NCI-H1048 (cell line): Measurements from ENCODE around the gene GREB1.
A peak's percentile ranks its signal among the peaks of the same experiment; 100 is the strongest.

ENCODE experiments used
- DNase-seq: peaks from one replicate; lab custom pipeline; 2025; lab: John Stamatoyannopoulos, UW

GREB1 gene

DNA sequence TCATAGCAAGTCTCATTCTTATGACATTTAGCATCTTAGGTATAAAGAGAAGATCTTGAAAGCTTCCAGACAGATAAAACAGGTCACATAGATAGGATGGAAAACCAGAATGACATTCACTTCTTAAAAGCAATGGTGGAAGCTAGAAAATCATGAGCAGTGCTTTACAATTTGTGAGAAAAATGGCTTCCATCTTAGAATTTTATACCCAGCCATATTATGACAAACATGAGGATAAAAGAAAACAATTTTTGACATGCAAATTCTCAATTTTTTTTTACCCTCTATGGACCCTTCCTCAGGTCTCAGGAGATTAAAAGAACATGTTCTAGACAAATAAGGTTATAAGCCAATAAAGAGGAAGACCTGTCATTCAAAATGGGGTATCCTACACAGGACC lies 129.0 kb downstream of the GREB1 start:
- no peak for DNase-seq

DNA sequence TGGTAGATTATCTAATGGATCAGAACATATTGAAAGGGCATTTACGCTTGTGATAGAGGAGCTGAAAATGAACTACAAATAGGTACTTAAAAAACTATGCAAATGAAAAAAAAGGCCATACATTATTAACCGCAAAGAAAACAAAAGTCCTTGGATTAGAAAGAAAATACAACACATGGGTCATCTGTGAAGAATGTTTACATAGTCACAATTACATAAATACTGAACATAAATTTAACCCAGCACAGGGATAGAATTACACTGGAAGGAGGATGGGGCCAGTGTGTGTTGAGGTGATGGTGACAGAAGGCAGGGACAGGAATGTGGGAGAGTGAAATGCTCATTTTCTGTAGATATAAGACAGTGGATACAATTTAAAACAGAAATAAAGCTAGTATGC lies 129.6 kb downstream of the GREB1 start:
- no peak for DNase-seq

DNA sequence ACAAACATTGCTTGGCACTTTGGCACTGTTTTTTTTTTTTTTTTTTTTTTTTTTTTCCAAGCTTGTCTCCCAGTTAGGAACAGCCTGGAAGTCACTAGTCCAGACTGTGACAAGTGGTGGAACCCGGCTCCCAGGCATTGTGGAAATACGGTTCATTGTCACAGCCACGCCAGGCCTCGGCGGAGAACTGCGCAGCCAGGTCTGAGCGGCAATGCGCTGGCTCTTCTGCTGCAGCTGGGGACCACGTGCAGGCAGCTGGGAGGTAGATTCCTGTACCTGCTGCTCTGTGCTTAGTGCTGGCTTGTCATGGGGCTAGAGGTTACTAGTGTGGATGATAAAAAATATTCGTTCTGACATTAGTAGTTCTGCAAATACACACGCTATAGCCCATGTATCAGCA lies 131.2 kb downstream of the GREB1 start:
- DNase-seq, result no peak

DNA sequence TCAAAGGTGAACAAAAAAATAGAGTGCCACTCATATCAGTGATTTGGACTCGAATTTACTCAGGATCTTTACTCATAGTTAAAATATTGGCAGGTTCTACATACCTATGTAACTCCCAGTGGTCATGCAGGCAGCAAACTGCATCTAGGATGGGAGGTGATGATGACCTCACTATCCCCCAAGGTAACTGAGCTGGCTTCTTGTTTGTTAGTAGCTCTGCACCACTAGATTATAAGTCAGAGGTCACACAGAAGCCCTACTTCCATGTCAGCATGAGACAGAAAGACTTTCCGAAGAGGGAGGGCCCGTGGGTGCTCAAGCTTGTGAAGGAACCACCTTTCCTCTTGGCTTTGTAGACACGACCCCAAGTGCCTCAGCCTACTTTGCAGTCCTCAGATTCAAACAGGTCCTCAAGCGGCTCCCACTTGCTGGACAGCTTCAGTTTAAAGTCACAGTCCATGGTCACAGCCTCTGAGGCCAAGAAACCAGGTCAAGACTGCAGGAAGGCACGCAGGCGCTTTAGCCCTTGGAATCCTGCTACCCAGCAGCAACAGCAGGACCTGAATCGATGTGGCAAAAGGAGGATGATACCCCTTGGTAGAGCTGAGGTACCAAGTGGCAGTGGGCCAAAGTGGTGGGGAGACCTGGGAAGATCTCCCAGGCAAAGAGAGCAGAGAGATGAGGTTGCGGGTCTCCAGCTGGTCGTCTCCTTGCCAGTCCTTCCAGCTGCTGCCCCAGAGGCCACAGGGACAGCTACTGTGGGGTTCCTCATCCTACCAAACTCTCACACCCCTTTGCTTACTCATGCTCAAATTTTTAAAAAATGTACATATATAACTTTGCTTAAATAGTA lies 131.9 kb downstream of the GREB1 start:
- DNase-seq, result no peak

DNA sequence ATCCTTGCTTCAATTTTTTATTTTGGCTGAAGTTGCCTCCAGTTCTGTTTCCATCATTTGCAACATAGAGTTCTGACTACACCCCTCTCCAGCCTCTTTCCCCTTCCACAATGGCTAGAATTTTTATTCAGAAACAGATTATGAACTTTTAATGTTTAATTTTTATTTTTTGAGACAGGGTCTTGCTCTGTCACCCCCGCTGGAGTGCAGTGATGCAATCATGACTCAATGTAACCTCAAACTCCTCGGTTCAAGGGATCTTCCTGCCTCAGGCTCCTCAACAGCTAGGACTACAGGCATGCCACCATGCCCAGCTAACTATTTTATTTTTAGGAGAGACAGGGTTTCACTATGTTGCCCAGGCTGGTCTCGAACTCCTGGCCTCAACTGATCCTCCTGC lies 133.3 kb downstream of the GREB1 start:
- no peak for DNase-seq

DNA sequence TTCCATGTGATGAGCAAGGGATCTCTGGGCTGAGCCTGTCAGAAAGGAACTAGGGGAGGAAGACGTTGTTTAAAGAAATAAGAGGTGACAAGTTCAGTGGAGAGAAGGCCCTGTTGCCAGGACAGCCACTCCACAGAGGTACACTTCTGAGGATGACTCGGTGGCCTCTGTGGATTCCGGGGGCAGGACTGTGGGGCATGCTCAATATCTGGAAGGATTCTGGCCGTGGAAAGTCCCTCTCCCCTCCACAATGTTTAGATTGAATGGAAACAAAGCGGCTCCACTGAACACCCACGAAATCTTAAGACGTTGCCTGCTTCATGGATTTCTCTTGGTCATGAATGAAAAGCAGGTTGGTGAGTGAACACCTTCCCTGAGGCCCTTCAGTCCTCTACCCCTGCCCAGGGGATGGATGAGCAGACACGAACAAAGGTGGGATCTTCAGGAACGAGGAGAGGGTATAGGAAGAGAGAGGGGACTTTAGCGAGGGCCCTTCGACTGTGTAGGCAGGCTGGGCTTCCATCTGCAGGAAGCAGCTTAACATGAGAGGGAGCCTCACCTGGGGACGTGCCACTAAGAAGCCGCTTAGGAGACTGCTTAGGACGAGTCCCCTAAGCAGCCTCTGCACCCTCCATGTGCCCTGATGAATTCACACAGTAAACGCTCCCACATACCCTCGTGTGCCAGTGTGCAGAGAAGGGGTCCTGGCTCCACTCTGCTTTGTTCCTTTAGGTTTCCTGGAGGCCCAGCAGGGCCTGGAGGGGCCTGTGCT lies 134.2 kb downstream of the GREB1 start:
- no peak for DNase-seq

DNA sequence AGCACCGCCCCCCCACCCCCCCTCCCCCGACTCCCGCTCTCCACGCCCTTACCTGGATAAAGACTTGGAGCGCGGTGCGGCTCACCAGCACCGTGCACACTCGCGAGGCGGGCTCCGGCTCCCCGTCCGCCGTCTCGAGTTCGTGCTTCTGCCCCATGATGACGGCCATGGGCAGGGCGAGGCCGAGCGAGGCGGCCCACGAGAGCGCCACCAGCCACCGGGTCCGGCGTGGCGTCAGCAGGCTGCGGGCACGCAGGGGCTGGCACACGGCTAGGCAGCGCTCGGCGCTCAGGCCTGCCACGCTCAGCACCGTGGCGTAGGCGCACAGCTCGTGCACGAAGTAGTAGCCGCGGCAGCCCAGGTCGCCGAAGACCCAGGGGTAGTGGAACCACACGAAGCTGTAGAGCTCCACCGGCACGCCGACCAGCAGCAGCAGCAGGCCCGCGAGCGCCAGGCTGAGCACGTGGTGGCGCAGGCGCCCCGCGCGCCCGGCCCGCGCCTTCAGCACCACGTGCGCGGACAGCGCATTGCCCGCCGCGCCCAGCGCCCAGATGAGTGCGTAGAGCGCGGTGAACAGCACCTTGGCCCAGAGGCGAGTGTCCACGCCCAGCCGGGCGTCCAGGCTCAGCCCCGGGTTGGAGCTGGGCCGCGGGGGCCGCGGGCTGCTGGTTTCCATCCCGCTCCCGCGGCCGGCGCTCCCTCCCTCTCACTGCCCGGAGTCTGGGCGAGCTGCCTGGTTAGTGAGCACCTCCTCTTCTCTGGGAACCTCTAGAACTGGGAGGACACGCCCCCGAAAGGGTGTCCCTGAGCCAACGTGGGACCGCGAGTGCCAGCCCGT lies 135.8 kb downstream of the GREB1 start, which contains the start of gene NTSR2:
Gene NTSR2 (minus strand): TSS at position 742 of the 838 bp plus-strand sequence. CDS start 66 bp downstream, at position 676.
- DNase-seq, result peak; percentile 38

DNA sequence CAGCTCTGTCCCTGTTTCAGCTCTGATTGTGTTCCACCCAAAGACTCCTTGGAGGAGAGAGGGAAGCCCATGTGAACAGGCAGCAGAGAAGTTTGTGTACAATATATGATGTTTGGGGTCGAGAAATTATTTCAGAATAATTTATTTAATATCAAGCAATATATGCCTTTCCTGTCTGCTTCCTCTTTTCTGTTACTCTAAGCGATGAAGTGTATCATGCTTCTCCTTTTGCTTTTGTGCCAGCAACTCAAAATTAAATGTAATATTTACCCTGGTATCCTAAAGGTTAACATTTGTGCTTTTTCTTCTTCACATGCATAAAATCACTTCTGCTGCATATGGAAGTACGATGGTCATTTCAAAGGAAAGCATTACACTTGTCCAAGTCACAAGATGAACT lies 138.6 kb downstream of the GREB1 start:
- DNase-seq, result no peak

DNA sequence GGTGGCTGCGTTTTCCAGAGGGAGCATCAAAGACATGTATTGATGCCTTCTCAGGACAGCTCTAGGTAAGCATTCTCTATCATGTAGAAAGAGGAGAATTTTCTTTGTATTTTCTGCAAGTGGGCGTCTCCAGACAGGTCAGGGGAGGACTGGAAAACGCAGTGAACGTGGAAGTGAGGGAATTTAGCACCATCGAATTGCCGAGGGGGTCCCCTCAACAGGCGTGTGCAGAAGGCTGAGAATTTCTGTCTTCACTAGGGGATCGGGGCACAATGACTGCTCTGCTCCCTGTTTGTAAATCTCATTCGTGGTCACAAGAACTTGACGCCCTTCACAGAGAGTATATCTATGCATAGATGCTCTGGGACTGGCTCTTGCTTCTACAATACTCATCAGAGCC lies 141.1 kb downstream of the GREB1 start:
- DNase-seq, result no peak

DNA sequence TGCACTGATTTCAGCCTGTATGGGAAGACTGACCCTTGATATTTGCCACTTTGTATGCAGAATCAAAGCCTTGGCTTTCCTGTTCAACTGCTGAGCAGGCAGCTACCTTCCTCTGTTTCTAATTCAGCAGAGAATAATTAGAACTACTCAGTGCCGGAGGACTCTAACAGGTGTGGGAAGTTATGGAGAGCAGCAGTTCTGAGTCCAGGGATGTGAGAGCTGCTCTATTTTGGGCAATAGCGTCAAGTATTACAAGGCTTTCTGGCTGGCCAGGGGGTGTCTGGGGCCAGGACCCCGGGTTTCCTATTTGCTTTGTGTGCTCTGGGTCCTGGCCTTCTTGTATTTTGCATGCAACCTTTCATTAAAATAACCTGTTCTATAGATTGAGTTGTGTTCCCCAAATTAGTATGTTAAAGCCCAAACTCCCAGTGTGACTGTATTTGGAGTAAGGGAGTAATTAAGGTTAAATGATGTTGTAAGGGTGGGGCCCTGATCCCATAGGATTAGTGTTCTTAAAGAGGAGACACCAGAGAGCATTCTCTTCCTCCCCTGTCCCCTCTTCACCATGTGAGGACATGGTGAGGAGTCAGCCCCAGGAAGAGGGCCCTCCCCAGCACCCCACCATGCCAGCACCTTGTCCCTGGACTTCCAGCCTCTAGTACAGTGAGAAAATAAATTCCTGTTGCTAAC lies 141.7 kb downstream of the GREB1 start:
- DNase-seq, result no peak

DNA sequence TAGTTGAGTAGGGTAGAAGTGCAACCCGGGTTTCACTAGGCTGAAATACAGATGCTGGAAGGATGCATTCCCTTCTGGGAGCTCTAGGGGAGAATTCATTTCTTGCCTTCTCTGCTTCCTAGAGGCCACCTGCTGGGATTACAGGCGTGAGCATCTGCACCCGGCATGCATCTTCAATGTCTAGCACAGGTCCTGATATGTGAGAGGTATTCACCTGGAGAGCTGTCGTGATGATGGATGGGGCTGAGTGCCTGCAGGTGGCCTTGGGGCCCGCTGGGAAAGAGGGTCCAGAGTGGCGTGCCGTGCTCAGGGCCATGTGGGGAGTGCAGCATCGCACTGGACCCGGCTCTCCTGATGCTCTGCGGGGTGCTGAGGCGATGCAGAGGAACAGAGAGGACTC lies 142.8 kb downstream of the GREB1 start:
- DNase-seq, result no peak

DNA sequence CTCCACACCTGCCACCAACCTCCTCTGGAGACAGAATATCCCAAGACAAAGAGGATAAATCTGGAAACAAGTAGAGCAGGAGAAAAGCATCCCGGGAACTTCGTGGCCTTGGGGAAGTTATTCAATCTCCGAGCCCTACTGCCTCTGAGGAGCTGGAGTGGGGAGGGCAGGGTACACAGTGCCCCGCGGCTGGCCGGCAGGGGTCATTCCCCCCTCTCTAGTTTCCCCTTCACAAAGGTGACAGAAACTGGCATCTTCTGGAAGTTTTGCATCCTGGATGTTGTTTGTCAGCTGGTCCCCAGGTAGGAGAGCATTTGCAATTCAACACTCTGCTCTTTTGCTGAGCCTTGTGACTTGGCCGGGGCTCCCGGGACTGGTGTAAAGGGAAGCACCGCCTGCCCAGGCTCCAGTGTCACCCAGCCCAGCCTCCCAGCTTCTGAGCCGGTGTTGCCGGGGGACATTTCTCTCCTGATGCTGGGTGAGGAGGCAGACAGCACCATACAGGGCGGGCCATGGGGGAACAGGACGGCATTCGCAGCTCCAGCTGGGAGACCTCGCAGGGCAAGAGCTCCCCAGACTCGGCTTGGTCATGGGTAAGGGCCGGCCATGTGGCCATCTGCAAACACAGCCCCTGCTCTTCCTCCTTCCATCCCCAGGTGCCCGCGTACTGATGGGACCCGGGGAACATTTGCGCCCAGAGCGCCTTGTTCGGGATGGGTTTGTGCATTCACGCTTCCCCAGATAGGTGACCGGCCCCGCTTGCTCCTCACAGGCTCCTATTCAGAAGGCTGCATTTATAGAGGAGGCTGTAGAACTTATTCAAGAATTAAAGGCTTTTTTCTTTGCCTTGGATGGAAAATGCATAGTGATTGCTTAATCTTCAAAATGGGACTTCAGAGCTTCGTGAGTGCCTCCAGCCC lies 143.6 kb downstream of the GREB1 start:
- no peak for DNase-seq

DNA sequence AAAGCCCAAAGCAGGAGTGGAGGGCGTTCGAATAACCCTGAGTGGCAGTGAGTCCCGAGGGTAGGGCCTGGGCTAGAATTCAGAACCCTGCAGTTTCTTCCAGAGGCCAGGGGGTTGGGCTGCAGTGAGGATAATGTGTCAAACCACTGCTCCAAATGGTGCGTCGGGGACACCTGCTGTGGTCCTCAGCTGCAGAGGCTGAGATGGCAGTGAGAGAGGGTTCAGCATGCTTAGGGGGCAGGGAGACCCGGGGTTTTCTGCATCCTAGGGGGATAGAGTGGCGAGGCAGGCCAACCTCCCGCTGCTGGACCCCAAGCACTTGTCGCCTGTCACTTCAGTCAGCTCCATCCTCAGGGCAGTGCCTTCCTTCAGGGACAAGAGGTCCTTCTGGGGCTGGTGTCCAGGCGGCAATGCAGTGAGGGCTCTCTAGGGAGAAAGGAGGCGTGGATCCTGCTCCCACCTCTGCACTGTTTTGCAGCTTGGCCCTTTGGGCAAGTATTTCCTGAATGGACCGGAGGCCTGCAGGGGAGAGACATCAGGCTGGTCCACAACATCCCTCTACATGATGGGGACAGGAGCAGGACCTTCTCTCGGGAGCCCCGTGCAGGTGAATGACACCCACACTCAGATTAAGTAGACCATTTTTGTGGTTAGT lies 144.6 kb downstream of the GREB1 start:
- no peak for DNase-seq

DNA sequence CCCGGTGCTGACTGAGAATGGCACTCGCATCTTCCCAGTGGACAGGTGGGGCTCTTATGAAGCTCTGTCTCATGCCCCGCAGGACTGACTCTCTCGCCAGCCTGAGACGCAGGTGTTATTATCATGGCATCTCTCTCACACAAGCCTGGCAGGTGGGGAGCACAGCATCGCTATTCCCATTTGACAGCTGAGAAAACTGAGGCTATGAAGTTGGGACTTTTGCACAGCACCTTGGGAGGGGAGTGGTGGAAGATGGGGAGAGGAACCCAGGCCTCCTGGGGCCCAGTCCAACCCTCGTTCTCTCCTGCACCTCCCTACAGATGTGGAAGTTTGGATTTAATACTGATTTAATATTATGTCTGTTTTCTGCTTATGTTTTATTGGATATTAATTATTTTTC lies 145.2 kb downstream of the GREB1 start:
- DNase-seq, result no peak

DNA sequence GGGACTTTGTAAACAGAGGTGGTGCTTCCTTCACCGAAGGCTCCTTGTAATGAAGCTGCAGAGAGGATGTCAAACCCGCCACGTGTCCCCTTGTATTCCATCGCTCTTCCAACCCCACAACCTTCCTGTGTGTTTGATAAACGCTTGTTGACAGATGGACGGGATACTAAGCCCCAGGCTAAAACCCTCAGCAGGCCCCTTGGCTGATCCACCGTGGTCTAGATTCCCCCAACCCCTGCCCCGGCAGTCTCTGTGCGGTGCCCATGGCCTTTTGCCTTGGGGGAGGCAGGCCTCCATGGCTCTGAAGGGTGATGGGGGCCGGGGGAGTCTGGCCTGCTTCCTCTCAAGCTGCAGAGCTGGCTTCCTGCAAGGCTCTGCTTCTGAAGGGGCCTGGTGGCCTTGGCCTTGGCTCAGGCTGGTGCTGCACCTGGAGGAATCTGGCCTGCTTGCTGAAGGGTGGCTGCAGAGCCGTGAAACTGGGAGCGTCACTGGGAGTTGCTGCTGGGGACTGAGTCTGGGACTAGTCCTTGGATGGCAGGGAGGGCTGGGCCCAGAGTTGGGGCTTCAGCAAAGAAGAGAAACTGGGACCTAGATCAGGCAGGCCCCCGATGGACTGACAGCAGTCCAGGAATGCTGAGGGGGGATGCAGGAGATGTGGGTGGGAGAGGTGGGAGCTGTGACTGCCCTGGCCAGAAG lies 145.8 kb downstream of the GREB1 start:
- no peak for DNase-seq

DNA sequence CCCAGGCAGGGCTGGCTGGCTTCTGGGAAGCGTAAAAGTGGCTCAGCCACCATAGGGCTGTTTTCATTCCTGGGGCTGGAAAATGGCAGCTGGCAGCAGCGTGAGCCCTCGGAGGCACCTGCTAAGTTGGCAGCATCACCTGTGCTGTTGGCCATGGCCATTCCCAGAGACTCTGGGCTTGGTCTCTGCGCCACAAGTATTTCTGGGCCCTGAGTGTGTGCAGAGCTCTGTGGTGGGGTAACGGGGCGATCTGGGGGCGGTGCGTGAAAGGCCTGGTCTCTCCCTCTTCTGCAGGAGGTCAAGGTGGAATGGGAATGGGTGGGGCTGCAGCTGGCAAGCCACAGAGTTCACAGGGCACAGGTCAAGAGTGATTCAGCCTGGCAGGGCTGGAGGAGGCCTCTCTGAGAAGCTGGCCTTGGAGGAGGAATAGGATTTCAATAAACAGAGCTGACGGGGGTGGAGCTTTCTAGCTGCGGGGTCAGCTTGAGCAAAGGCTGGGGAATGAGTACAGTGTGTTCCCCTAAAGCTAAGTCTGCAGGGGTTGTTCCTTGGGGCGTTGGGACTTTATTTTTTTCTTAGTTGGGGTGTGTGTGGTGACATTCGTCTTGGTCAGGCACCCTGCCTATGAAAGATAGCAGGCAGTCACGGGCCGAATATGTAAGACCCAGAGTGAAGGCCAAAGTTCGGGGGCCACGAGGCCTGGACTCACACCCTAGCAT lies 146.5 kb downstream of the GREB1 start:
- no peak for DNase-seq

DNA sequence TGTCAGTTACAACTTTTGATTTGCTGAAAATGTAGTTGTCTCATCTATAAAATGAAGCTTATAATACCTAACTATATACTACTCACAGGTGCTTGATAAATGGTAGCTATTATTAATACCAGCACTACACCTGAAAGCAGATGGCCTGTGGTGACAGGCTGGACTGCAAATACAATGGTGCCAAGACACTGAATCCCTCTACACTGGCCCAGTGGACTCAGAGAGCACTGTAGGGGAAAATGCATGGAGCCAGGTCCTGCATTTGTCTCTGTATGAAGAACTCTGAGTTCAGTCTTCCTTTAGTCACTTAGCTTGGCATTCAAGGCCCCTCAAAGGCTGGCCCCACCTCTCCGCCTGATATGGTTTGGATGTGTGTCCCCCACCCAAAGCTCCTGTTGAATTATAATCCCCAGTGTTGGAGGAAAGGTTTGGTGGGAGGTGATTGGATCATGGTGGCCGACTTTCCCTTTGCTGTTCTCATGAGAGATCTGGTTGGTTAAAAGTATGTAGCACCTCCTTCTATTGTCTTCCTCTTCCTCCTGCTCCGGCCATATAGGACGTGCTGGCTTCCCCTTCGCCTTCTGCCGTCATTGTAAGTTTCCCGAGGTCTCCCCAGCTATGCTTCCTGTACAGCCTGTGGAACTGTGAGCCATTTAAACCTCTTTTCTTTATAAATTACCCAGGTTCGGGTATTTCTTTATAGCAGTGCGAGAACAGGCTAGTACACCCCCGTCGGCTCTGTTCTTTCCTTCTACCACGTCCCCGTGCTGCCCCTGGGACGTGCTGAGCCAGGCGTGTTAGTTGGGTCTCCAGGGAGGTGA lies 147.3 kb downstream of the GREB1 start:
- DNase-seq, result no peak
